HG03066 (cell line): Measurements from ENCODE around the gene FMO3.

ENCODE experiments used
- ATAC-seq: cut with Tn5 transposase; IDR thresholded peaks from one replicate; pipeline ENCODE4 v1.9.1; 2021; ENCODE audit warnings: low read depth; ENCODE audit not compliant: unreplicated experiment

The FMO3 gene

GRCh38 chr1:171115280-171115897 lies 24.7 kb downstream of the FMO3 start:
- ATAC-seq: no peak

GRCh38 chr1:171116676-171117075 lies 26.0 kb downstream of the FMO3 start:
- no peak for ATAC-seq

- ATAC-seq: no peak
Measured at GRCh38 chr1:171117085-171117484, 26.4 kb downstream of the FMO3 start.

GRCh38 chr1:171119648-171120047 lies 28.9 kb downstream of the FMO3 start:
- no peak for ATAC-seq

GRCh38 chr1:171122299-171122698 lies 31.6 kb downstream of the FMO3 start:
- no peak for ATAC-seq

GRCh38 chr1:171122893-171123292 lies 32.2 kb downstream of the FMO3 start:
- ATAC-seq: no peak

- no peak for ATAC-seq
Measured at GRCh38 chr1:171126504-171126903, 35.8 kb downstream of the FMO3 start.

GRCh38 chr1:171127099-171127498 lies 36.4 kb downstream of the FMO3 start:
- ATAC-seq: no peak

GRCh38 chr1:171127501-171127900 lies 36.8 kb downstream of the FMO3 start:
- ATAC-seq: no peak

- no peak for ATAC-seq
Measured at GRCh38 chr1:171128463-171128862, 37.8 kb downstream of the FMO3 start.

GRCh38 chr1:171134204-171134923 lies 43.7 kb downstream of the FMO3 start:
- ATAC-seq: no peak

- ATAC-seq: no peak
Measured at GRCh38 chr1:171137580-171137979, 46.9 kb downstream of the FMO3 start.

GRCh38 chr1:171138980-171139379 lies 48.3 kb downstream of the FMO3 start:
- ATAC-seq: no peak

- no peak for ATAC-seq
Measured at GRCh38 chr1:171139890-171140289, 49.2 kb downstream of the FMO3 start.

- no peak for ATAC-seq
Measured at GRCh38 chr1:171140401-171140800, 49.7 kb downstream of the FMO3 start.

- no peak for ATAC-seq
Measured at GRCh38 chr1:171140956-171141687, 50.4 kb downstream of the FMO3 start.

GRCh38 chr1:171141688-171142415 lies 51.1 kb downstream of the FMO3 start:
- no peak for ATAC-seq

GRCh38 chr1:171142416-171143385 lies 52.0 kb downstream of the FMO3 start:
- no peak for ATAC-seq

GRCh38 chr1:171150156-171150555 lies 59.5 kb downstream of the FMO3 start:
- no peak for ATAC-seq

- no peak for ATAC-seq
Measured at GRCh38 chr1:171152549-171152948, 61.8 kb downstream of the FMO3 start.
